Transverse colon (tissue), 3 donors: ENCODE measurements around the gene PRRT4.

ENCODE experiments used
- CTCF ChIP-seq, 5 experiments: fragments of 200-600 bp in 3 of 5; fragments of 450-650 bp in 2 of 5; sonication (generic) in 3 of 5; IDR thresholded peaks; 1 replicate in 2 of 5; 2 replicates in 3 of 5; pipeline ENCODE4 v1.5.1; 2016 to 2017; ENCODE audit warnings: antibody characterized with exemption in 5 of 5, inconsistent platforms in 3 of 5, mild to moderate bottlenecking in 2 of 5, moderate library complexity in 1 of 5
- POLR2A ChIP-seq: fragments of 450-650 bp; IDR thresholded peaks from one replicate; pipeline ENCODE4 v1.6.1; 2016; ENCODE audit warnings: antibody characterized with exemption, mild to moderate bottlenecking, moderate library complexity

- TF ChIP-seq CTCF (IDR thresholded peaks at IDR 0.05) (no peak), POLR2A (no peak)
These were observed 10.7 kb downstream of the PRRT4 start for GRCh38 chr7:128350708-128351295.
